IPS DF 4.7 (cell line): ENCODE data around the gene CCNB1.
"Not testable (repeated sequence)": the region's sequence is repeated elsewhere in the genome, so short reads cannot be mapped to it uniquely, and the experiment has no call there.

Experiments used
- DNase-seq: peaks from one replicate; pipeline ENCODE4 v3.0.0-alpha.2; 2013; ENCODE audit warnings: low spot score; ENCODE audit errors: extremely low read depth

Gene CCNB1

DNA sequence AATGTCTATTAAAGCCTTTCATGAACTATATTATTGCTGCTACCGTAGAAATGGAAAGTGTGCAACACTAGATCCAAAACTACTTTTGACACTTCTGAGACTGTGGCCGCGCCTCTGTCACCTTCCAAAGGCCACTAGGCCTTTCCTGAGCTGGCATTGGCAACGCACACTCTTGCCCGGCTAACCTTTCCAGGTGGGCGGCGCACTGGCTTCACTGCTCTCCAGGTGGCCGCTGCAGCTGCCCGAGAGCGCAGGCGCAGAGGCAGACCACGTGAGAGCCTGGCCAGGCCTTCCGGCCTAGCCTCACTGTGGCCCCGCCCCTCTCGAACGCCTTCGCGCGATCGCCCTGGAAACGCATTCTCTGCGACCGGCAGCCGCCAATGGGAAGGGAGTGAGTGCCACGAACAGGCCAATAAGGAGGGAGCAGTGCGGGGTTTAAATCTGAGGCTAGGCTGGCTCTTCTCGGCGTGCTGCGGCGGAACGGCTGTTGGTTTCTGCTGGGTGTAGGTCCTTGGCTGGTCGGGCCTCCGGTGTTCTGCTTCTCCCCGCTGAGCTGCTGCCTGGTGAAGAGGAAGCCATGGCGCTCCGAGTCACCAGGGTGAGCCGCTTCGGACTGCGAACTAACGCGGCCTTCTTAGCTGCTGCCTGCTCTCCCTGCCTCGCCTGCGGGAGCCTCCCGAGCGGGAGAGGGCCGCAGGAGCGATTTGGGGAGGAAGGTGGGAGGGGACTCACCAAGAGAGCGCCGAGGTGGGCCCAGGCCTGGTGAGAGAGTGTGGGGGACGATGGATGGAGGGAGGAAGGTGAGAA lies at the start of gene CCNB1:
TSS of gene CCNB1 (plus strand) at position 465 of the 807 bp plus-strand sequence. CDS start at position 578, 113 bp downstream.
- DNase-seq, result no peak

DNA sequence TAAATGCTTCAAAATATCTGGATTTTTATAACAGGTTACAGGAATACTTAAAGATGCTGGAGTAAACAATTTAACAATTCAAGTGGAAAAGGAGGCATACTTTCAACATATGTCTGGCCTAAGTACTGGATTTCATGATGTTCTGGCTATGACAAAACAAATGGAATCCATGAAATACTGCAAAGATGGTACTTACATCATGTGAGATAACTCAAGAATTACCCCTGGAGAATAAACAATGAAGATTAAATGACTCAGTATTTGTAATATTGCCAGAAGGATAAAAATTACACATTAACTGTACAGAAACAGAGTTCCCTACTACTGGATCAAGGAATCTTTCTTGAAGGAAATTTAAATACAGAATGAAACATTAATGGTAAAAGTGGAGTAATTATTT lies 37.5 kb upstream of the CCNB1 start:
- no peak for DNase-seq

DNA sequence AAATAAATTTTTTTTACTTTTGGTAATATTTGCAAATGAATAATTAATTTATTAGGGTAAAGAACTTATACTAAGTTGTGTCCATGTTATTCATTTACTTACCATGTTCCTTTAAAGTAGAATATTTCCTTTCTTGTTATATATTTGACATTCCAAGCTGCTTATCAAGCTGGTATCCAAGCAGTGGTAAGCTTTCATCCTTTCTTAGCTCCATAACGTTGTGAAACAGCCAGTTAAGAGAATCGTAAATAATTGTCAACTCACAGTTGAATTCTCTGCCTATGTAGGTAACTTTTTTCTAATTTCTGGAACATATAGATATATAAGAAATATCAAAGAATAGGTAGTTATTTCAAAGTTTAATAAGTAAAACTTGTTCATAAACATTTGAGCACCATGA lies 36.7 kb upstream of the CCNB1 start:
- DNase-seq, result no peak

DNA sequence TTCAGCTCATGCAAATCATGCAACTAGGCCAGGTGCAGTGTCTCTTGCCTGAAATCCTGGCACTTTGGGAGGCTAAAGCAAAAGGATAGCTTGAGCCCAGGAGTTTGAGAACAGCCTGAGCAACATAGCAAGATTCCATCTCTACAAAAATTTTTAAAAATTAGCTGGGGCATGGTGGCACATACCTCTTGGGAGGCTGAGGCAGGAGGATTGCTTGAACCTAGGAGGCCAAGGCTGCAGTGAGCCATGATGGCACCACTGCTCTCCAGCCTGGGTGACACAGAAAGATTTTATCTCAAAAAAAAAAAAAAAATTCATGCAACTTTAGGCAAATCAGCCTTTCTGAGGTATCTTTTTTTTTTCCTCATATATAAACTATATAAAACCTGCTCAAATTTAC lies 35.6 kb upstream of the CCNB1 start:
- DNase-seq, result no peak

DNA sequence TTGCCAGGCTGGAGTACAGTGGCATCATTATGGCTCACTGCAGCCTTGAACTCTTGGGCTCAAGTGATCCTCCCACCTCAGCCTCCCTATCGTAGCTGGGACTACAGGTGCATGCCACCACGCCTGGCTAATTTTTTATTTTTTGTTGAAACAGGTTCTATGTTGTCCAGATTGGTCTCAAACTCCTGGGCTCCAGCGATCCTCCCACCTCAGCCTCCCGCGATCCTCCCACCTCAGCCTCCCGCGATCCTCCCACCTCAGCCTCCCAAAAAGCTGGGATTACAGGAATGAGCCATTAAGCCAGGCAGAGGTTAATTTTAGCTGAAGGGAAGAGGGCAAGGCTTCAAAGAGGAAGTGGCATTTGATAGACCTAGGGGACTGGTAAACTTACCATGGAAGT lies 32.8 kb upstream of the CCNB1 start:
- DNase-seq, result no peak

DNA sequence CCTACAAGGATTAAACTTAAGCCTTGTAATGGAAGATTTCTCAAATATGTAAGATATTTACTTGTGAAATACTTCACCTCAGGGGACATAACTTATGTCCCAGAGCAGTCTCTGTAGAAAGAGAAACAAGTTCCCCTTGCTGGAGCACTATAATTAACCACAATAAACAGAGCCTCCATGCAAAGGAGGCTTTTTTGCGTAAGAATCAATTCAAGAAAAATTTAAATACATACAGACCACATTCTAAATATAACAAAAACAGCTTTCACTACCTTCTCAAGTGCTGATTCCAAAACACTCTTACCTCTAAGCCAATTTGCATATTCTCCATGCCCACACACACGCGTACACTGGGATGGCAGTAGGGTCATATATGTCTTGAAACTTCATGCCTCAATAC lies 30.7 kb upstream of the CCNB1 start:
- no peak for DNase-seq

DNA sequence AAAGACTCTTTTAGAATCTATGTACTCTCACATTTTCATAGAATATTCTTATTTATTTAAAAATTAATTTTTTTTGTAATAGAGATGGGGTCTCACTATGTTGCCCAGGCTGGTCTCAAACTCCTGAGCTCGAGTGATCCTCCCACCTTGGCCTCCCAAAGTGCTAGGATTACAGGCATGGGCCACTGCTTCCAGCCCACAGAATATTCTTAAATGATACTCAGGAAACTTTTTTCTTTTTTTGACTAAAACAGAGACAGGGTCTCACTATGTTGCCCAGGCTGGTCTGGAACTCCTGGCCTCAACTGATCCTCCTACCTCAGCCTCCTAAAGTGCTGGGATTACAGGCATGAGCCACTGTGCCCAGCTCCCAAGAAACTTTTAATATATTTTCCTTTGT lies 29.7 kb upstream of the CCNB1 start:
- not testable (repeated sequence) for DNase-seq

DNA sequence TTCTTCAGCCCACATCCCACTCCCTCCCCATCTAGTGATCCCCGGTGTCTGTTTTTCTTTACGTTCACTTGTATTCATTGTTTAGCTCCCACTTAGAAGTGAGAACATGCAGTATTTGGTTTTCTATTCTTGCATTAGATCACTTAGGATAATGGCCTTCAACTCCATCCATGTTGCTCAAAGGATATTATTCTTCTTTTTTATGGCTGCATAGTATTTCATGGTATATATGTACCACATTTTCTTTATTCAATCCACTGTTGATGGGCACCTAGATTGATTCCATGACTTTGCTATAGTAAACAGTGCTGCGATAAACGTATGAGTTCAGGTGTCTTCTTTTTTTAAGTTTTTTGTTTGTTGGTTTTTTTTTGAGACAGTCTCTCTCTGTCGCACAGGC lies 29.1 kb upstream of the CCNB1 start:
- DNase-seq, result no peak

DNA sequence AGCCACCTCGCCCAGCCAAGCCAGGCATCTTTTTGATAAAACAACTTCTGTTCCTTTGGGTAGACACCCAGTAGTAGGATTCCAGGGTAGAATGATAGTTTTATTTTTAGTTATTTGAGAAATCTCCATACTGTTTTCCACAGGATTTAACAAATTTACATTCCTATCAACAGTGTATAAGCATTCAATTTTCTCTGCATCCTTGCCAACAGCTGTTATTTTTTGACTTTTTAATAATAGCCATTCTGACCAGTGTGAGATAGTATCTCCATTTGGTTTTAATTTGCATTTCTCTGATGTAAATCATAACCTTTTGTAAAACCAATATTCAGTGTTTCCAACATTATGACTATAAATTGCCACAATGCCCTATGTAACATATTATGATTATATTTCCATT lies 28.2 kb upstream of the CCNB1 start:
- DNase-seq, result no peak

DNA sequence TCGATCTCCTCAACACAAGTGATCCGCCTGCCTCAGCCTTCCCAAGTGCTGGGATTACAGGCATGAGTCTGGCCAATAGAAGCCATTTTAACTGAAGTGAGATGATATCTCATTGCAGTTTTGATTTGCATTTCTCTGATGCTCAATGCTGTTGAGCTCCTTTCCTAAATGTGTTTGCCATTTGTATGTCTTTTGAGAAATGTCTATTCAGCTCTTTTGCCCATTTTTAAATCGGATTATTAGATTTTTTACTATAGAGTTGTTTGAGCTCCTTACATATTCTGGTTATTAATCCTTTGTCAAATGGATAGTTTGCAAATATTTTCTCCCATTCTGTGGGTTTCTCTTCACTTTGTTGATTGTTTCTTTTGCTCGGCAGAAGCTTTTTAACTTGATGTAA lies 26.7 kb upstream of the CCNB1 start:
- not testable (repeated sequence) for DNase-seq

DNA sequence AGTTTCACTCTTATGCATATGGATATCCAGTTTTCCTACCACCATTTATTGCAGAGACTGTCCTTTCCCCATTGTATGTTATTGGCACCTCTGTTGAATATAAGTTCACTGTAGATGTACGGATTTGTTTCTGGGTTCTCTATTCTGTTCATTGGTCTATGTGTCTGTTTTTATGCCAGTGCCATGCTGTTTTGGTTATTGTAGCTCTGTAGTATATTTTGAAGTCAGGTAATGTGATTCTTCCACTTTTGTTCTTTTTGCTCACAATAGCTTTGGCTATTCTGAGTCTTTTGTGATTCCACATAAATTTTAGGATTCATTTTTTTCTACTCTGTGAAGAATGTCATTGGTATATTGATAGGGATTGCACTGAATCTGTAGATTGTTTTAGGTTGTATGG lies 26.1 kb upstream of the CCNB1 start:
- DNase-seq, result no peak

DNA sequence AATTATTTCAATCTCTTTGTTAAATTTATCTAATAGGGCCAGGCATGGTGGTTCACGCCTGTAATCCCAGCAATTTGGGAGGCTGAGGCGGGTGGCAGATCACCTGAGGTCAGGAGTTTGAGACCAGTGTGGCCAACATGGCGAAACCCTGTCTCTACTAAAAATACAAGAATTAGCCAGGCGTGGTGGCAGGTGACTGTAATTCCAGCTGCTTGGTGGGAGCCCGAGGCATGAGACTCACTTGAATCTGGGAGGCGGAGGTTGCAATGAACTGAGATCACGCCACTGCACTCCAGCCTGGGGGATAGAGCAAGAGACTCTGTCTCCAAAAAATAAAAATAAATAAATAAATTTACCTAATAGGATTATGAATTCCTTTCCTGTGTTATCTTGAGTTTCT lies 18.4 kb upstream of the CCNB1 start:
- not testable (repeated sequence) for DNase-seq

DNA sequence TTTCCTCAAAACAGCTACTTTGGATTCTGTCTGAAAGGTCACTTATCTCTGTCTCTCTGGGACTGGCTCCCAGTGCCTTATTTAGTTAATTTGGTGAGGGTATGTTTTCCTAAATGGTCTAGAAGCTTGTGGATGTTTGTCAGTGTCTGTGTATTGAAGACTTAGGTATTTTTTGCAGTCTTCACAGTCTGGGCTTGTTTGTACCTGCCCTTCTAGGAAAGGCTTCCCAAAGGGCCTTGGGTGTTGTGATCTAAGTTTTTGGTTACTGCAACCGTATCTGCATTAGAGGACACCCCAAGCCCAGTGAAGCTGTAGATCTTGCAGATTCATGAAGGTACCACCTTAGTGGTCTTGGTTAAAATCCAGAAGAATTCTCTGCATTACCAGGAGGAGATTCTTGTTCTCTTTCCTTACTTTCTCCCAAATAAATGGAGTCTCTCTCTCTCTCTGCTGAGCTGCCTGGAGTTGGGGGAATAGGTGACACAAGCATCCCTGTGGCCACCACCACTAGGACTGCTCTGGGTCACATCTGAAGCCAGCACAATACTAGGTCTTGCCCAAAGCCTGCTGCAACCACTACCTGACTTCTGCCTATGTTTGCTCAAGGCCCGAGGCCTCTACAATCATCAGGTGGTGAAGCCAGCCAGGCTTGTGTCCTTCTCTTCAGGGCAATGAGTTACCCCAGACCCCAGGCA lies 17.8 kb upstream of the CCNB1 start:
- no peak for DNase-seq

DNA sequence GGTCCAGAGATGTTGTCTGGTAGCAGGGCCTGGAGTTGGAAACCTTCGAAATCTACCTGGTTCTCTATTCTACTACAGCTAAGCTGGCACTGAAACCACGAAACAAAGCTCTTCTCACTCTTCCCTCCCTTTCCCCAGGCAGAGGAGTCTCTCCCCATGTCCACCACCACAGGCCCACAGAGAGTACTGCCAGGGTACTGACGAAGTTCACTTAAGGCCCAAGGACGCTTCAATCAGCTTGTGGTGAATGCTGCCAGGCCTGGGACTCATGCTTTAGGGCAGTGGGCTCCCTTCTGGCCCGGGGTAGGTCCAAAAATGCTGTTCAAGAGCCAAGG lies 17.3 kb upstream of the CCNB1 start:
- DNase-seq, result no peak

DNA sequence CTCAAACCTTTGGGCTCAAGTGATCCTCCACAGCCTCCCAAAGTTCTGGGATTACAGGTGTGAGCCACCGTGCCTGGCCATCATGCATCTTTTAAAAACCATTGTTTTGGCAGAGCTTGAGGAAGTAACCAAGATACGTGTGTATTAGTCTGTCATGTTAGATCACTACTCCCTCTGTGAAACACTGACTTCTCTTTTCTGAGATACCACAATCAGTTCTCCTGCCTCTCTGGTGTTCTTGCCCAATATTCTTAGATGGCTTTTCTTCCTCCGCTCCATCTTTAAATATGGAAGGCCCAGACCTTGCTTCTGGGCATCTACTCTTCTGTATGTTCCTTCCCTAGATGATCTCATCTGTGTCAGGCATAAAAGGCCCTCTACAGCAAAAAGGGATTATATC lies 14.2 kb upstream of the CCNB1 start:
- no peak for DNase-seq

DNA sequence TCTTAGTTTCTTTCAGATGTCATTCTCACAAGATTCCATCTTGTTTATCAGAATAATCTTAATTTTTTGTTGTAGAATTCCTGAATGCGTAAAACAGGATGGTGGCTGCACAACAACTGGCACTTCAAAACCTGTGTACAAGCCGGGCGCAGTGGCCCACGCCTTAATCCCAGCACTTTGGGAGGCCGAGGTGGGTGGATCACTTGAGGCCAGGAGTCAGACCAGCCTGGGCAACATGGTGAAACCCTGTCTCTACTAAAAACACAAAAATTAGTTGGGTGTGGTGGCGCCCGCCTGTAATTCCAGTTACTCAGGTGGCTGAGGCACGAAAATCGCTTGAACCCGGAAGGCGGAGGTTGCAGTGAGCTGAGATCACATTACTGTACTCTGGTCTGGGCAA lies 10.5 kb upstream of the CCNB1 start:
- DNase-seq, result no peak

DNA sequence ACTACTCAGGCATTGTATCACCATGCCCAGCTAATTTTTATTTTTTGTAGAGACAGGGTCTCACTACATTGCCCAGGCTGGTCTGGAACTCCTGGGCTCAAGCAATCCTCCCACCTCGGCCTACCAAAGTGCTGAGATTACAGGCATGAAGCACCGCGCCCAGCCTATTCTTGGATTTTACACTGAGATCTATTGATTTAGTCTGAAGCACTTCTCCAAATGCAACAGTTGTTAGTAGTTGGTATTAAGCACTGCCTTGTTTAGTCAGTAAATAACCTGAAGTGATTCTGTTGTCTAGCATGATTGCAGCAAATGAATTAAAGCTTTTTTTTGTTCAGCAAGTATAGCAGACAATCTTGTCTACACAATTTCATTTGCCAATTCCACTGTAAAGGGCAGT lies 8.9 kb upstream of the CCNB1 start:
- DNase-seq, result no peak

DNA sequence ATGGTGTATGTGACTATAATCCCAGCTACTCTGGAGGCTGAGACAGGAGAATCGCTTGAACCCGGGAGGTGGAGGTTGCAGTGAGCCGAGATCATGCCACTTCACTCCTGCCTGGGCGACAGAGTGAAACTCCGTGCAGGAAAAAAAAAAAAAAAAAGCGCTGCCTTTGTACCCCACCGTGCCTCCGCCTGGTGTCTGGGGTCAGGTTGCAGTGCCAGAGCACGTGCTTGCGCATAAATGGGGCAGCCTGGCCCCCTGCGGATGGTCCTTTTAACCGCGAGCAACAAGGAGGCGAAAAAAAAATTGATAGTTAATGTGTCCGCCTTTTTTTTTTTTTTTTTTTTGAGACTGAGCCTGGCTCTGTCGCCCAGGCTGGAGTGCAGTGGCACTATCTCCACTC lies 6.3 kb upstream of the CCNB1 start:
- DNase-seq, result no peak

DNA sequence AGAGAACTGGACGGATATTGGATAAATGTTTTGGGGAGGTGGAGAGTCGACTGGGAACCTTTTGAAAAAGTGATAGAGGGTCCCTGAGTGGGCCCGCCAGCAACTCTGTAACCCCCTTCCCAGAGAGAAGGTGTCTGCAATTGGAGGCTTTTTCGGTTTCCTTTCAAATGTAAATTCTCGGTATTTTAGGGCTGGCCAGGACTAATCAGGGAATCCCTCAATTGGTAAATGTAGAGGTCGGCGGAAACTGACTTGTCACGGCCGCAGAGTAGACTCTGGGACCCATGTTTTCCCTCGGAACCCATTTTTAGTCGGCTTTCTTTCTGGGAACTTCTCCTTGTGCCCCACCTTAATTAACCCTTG lies 524 bp downstream of the CCNB1 start:
- DNase-seq, result no peak

DNA sequence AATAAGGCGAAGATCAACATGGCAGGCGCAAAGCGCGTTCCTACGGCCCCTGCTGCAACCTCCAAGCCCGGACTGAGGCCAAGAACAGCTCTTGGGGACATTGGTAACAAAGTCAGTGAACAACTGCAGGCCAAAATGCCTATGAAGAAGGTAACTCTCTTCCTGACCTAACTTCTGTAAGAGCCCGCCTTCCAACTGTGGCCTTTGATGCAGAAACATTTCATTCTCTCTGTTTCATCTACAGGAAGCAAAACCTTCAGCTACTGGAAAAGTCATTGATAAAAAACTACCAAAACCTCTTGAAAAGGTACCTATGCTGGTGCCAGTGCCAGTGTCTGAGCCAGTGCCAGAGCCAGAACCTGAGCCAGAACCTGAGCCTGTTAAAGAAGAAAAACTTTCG lies 979 bp downstream of the CCNB1 start:
- no peak for DNase-seq

DNA sequence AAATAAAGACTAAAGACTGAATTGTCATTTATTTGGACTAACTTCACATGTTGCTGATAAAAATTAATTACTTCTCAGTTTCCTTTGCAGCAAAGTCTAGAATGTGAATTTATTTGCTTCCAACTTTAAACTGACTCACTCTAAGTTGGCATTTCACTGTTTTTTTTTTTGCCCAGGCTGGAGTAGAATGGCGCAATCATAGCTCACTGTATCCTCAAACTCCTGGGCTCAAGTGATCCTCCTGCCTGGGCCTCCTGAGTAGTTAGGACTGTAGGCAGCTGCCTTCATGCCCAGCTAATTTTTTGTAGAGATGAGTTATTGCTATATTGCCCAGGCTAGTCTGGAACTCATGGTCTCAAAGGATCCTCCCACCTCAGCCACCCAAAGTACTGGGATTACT lies 3.5 kb downstream of the CCNB1 start:
- no peak for DNase-seq

DNA sequence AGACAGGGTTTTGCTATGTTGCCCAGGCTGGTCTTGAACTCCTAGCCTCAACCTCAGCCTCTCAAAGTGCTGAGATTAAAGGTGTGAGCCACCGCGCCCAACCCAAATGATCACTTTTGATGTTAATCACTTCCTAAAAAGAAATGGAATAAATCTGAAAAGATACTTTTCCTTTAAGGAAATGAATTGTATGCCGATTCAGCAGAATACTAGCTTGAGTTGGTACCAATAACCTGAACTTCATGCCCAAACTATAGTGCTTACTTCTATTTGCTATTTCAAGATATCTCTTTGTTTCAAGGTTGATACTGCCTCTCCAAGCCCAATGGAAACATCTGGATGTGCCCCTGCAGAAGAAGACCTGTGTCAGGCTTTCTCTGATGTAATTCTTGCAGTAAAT lies 4.0 kb downstream of the CCNB1 start:
- no peak for DNase-seq

DNA sequence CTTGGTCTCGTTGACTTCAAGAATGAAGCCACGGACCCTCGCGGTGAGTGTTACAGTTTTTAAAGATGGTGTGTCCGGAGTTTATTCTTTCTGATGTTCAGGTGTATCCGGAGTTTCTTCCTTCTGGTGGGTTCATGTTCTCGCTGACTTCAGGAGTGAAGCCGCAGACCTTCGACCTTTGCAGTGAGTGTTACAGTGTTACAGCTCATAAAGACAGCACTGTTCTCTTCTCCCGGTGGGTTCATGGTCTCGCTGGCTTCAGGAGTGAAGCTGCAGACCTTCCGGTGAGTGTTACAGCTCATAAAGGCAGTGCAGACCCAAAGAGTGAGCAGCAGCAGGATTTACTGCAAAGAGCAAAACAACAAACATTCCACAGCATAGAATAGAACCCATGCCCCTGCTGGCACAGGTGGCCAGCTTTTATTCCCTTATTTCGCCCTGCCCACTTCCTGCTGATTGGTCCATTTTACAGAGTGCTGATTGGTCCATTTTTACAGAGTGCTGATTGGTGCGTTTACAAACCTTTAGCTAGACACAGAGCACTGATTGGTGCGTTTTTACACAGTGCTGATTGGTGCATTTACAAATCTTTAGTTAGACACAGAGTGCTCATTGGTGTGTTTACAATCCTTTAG lies 14.8 kb downstream of the CCNB1 start:
- DNase-seq, result not testable (repeated sequence)
